ENCODE data around the gene TLCD3B. TPM values are rescaled to one million over a fixed set of nuclear protein-coding genes. Genes with fewer than 3 reads are reported as not detected.

TLCD3B gene
- total RNA-seq, 2 experiments from 2014 or later: 3.5 to 3.6 TPM

GRCh38 chr16:30025574-30025973, 5.5 kb downstream of the TLCD3B start:
- Mint-ChIP-seq H3K27me3 (peaks cover 34% of the 10 kb centered on the region), H3K4me3 (no peak overlapping the region), H3K4me1 (ENCODE audit: low read depth) (peaks cover 6% of the 10 kb centered on the region), H3K27ac (no peak overlapping the region), H3K9me3 (no peaks in the 10 kb centered on the region), H3K36me3 (ENCODE audit: low read depth) (no peaks in the 10 kb centered on the region)
- DNase-seq (no peak), ATAC-seq (no peak)
- ChIA-PET CTCF (no interaction called here), POLR2A (no interaction called here)
- no peak for TF ChIP-seq CTCF (IDR thresholded peaks at IDR 0.05)
- intact Hi-C loops (cut with micrococcal nuclease): loop anchor here (10.0 kb wide), 1 partner anchor 321 kb away; no protein-coding TSS in a partner anchor

GRCh38 chr16:30025156-30025555, 5.9 kb downstream of the TLCD3B start:
- H3K27ac Mint-ChIP-seq: no peak overlapping the region
- H3K36me3 Mint-ChIP-seq (ENCODE audit: low read depth): no peaks in the 10 kb centered on the region
- ChIA-PET CTCF (no interaction called here), POLR2A (no interaction called here)
- H3K4me1 Mint-ChIP-seq (ENCODE audit: low read depth): peaks cover 6% of the 10 kb centered on the region
- peaks cover 32% of the 10 kb centered on the region for H3K27me3 Mint-ChIP-seq
- ATAC-seq (no peak), DNase-seq (no peak)
- H3K4me3 Mint-ChIP-seq: no peak overlapping the region
- H3K9me3 Mint-ChIP-seq: no peaks in the 10 kb centered on the region
- TF ChIP-seq CTCF (IDR thresholded peaks at IDR 0.05): no peak
- intact Hi-C loops (cut with micrococcal nuclease): loop anchor here (10.0 kb wide), 1 partner anchor 320 kb away; no protein-coding TSS in a partner anchor

- Mint-ChIP-seq H3K4me3 (no peak overlapping the region), H3K9me3 (no peaks in the 10 kb centered on the region), H3K4me1 (ENCODE audit: low read depth) (peaks cover 6% of the 10 kb centered on the region), H3K27me3 (peaks cover 25% of the 10 kb centered on the region), H3K27ac (no peak overlapping the region), H3K36me3 (ENCODE audit: low read depth) (no peaks in the 10 kb centered on the region)
- ATAC-seq: no peak
- no peak for DNase-seq
- intact Hi-C loops (cut with micrococcal nuclease): loop anchor here (10.0 kb wide), 1 partner anchor 320 kb away; no protein-coding TSS in a partner anchor
- CTCF ChIA-PET: no interaction called here
- TF ChIP-seq CTCF (IDR thresholded peaks at IDR 0.05): no peak
- POLR2A ChIA-PET: no interaction called here
Observed at GRCh38 chr16:30024451-30024850, 6.6 kb downstream of the TLCD3B start.

- DNase-seq (no peak), ATAC-seq (no peak)
- POLR2A ChIA-PET: no interaction called here
- no peak for TF ChIP-seq CTCF (IDR thresholded peaks at IDR 0.05)
- Mint-ChIP-seq H3K4me3 (no peak overlapping the region), H3K9me3 (no peaks in the 10 kb centered on the region), H3K36me3 (ENCODE audit: low read depth) (no peaks in the 10 kb centered on the region), H3K27me3 (peaks cover 17% of the 10 kb centered on the region), H3K27ac (no peak overlapping the region), H3K4me1 (ENCODE audit: low read depth) (peaks cover 8% of the 10 kb centered on the region)
- CTCF ChIA-PET: interaction anchor here (1.3 to 2.5 kb wide), 3 partner anchors 8 to 332 kb away, joined by 3 to 21 read pairs (median 3); partner anchors contain the start of gene TLCD3B
- intact Hi-C loops (cut with micrococcal nuclease): loop anchor here (10.0 kb wide), 1 partner anchor 319 kb away; no protein-coding TSS in a partner anchor
Observed at GRCh38 chr16:30023586-30023985, 7.5 kb downstream of the TLCD3B start.

- TF ChIP-seq CTCF (IDR thresholded peaks at IDR 0.05): no peak
- ATAC-seq (no peak), DNase-seq (no peak)
- ChIA-PET CTCF (interaction anchor here (0.7 to 2.5 kb wide), 6 partner anchors 9 to 331 kb away, joined by 3 to 21 read pairs (median 3); partner anchors contain the start of gene TLCD3B), POLR2A (no interaction called here)
- H3K4me1 Mint-ChIP-seq (ENCODE audit: low read depth): peaks cover 8% of the 10 kb centered on the region
- H3K27ac Mint-ChIP-seq: no peak within 1 kb of the TSS
- no peaks in the 10 kb centered on the region for H3K36me3 Mint-ChIP-seq (ENCODE audit: low read depth)
- no peaks in the 10 kb centered on the region for H3K9me3 Mint-ChIP-seq
- intact Hi-C loops (cut with micrococcal nuclease): loop anchor here (10.0 kb wide), 1 partner anchor 318 kb away; no protein-coding TSS in a partner anchor
- H3K4me3 Mint-ChIP-seq: no peak within 1 kb of the TSS
- H3K27me3 Mint-ChIP-seq: peaks cover 13% of the 10 kb centered on the region
Observed at GRCh38 chr16:30022887-30023286, 8.2 kb downstream of the TLCD3B start, which contains the start of gene C16orf92. C16orf92 (plus strand) TSS chr16:30023198; CDS start chr16:30023341, 143 bp downstream.
